ENCODE data around the gene RNU1-2.
"Not testable (repeated sequence)": the region's sequence is repeated elsewhere in the genome, so short reads cannot be mapped to it uniquely, and the experiment has no call there.

DNA sequence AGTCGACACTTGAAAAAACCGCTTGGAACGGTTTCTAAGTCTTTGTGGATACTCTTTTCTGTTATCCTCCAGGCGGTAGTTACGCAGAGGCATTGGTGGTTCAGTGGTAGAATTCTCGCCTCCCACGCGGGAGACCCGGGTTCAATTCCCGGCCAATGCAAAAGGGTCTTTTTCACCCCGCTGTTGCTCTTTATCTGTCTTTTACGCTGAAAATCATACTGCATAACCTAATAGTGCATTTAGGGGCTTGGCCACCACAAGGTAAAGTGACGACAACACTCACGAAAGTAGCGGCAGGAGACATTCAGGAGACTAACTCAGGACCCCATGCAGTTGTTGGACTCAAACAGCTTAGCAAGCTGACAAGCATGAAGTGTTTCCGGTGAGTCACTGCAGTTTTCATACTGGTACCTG lies 33.9 kb upstream of the RNU1-2 start:
- TF ChIP-seq, protein P1, sequence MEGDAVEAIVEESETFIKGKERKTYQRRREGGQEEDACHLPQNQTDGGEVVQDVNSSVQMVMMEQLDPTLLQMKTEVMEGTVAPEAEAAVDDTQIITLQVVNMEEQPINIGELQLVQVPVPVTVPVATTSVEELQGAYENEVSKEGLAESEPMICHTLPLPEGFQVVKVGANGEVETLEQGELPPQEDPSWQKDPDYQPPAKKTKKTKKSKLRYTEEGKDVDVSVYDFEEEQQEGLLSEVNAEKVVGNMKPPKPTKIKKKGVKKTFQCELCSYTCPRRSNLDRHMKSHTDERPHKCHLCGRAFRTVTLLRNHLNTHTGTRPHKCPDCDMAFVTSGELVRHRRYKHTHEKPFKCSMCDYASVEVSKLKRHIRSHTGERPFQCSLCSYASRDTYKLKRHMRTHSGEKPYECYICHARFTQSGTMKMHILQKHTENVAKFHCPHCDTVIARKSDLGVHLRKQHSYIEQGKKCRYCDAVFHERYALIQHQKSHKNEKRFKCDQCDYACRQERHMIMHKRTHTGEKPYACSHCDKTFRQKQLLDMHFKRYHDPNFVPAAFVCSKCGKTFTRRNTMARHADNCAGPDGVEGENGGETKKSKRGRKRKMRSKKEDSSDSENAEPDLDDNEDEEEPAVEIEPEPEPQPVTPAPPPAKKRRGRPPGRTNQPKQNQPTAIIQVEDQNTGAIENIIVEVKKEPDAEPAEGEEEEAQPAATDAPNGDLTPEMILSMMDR (conservative IDR thresholded peaks at IDR 0.05; ENCODE audit: low read depth, low read length), result not testable (repeated sequence)
- TF ChIP-seq EZH2 (IDR thresholded peaks at IDR 0.05; ENCODE audit: borderline replicate concordance, low read depth, low read length, poor library complexity, severe bottlenecking), result not testable (repeated sequence)
